GM23338 (cell line): ENCODE measurements around the gene VAV3. TPM values are rescaled to one million over a fixed set of nuclear protein-coding genes. Genes with fewer than 3 reads are reported as not detected.

Experiments used
- ATAC-seq: fragments of 200-7000 bp; cut with Tn5 transposase; 3 replicates; pipeline ENCODE4 v1.9.1; 2020
- DNase-seq: peaks from one replicate; pipeline ENCODE4 v3.0.0-alpha.2; 2015; ENCODE audit warnings: low spot score
- H2AFZ ChIP-seq: fragments of 200-600 bp; sonication (generic); 2 replicates; pipeline ENCODE4 v1.8.0; 2016; ENCODE audit warnings: antibody characterized with exemption, mild to moderate bottlenecking, moderate library complexity
- H3F3A ChIP-seq: fragments of 200-600 bp; sonication (generic); replicated peaks from 2 replicates; pipeline ENCODE4 v1.8.0; 2017; ENCODE audit warnings: antibody characterized with exemption, mixed run types, low read depth
- H3K27ac ChIP-seq: fragments of 200-600 bp; sonication (generic); 2 replicates; pipeline ENCODE4 v1.6.1; 2016; ENCODE audit warnings: low read depth
- H3K27me3 ChIP-seq: fragments of 200-600 bp; sonication (generic); 2 replicates; pipeline ENCODE4 v1.8.0; 2016; ENCODE audit warnings: mild to moderate bottlenecking, mixed run types, moderate library complexity; ENCODE audit not compliant: insufficient read depth
- H3K36me3 ChIP-seq: fragments of 200-600 bp; sonication (generic); 2 replicates; pipeline ENCODE4 v1.8.0; 2016; ENCODE audit warnings: mild to moderate bottlenecking; ENCODE audit not compliant: insufficient read depth
- H3K4me1 ChIP-seq: fragments of 200-600 bp; sonication (generic); 2 replicates; pipeline ENCODE4 v1.8.0; 2016; ENCODE audit warnings: mild to moderate bottlenecking, moderate library complexity; ENCODE audit not compliant: insufficient read depth
- H3K4me2 ChIP-seq: fragments of 200-600 bp; sonication (generic); 2 replicates; pipeline ENCODE4 v1.7.1; 2017; ENCODE audit warnings: mixed run types
- H3K4me3 ChIP-seq: fragments of 200-600 bp; sonication (generic); 2 replicates; pipeline ENCODE4 v1.6.1; 2016; ENCODE audit warnings: mixed run types
- H3K79me2 ChIP-seq: fragments of 200-600 bp; sonication (generic); replicated peaks from 2 replicates; pipeline ENCODE4 v1.8.0; 2017; ENCODE audit warnings: mild to moderate bottlenecking; ENCODE audit not compliant: insufficient read depth
- H3K9me2 ChIP-seq: fragments of 200-600 bp; sonication (generic); 2 replicates; pipeline ENCODE4 v1.8.0; 2017; ENCODE audit not compliant: insufficient read depth
- H4K20me1 ChIP-seq: fragments of 200-600 bp; sonication (generic); replicated peaks from 2 replicates; pipeline ENCODE4 v1.8.0; 2017; ENCODE audit warnings: mild to moderate bottlenecking; ENCODE audit not compliant: insufficient read depth
- H3K27ac Mint-ChIP-seq: 2 replicates; pipeline ENCODE4 v1.8.0; 2020; ENCODE audit warnings: inconsistent platforms, mild to moderate bottlenecking, moderate library complexity, mixed read lengths
- H3K27me3 Mint-ChIP-seq: 3 replicates; pipeline ENCODE4 v1.8.0; 2022; ENCODE audit warnings: low read depth, mild to moderate bottlenecking, moderate library complexity, mixed read lengths, inconsistent platforms; ENCODE audit not compliant: insufficient read depth, poor library complexity
- H3K36me3 Mint-ChIP-seq: 3 replicates; pipeline ENCODE4 v1.8.0; 2021; ENCODE audit warnings: low read depth, mild to moderate bottlenecking, inconsistent platforms, moderate library complexity, mixed read lengths
- H3K4me1 Mint-ChIP-seq: 3 replicates; pipeline ENCODE4 v1.8.0; 2020; ENCODE audit warnings: mild to moderate bottlenecking, inconsistent platforms, mixed read lengths
- H3K4me3 Mint-ChIP-seq: 3 replicates; pipeline ENCODE4 v1.8.0; 2021; ENCODE audit warnings: moderate library complexity, mild to moderate bottlenecking, inconsistent platforms, mixed read lengths
- H3K9me3 Mint-ChIP-seq: 3 replicates; pipeline ENCODE4 v1.8.0; 2020; ENCODE audit warnings: moderate library complexity, mild to moderate bottlenecking, inconsistent platforms, mixed read lengths
- CREB1 ChIP-seq: fragments of 250-450 bp; sonication (Bioruptor Pico); IDR thresholded peaks from 2 replicates; pipeline ENCODE4 v1.5.0; 2020; ENCODE audit warnings: low read depth, mild to moderate bottlenecking, moderate library complexity
- EZH2 ChIP-seq: fragments of 200-600 bp; sonication (generic); IDR thresholded peaks from one replicate; pipeline ENCODE4 v1.8.0; 2017; ENCODE audit warnings: antibody characterized with exemption, mild to moderate bottlenecking, low read depth; ENCODE audit not compliant: unreplicated experiment
- EZH2phosphoT487 ChIP-seq: fragments of 200-600 bp; sonication (generic); IDR thresholded peaks from one replicate; pipeline ENCODE4 v1.8.1; 2018; ENCODE audit warnings: antibody characterized with exemption; ENCODE audit not compliant: unreplicated experiment
- JUNB ChIP-seq: IDR thresholded peaks from one replicate; pipeline ENCODE4 v1.6.1; 2016; ENCODE audit warnings: antibody characterized with exemption; ENCODE audit not compliant: unreplicated experiment
- NANOG ChIP-seq: IDR thresholded peaks from 2 replicates; pipeline ENCODE4 v1.6.1; 2016; ENCODE audit warnings: antibody characterized with exemption, borderline replicate concordance
- POLR2AphosphoS5 ChIP-seq: IDR thresholded peaks from 2 replicates; pipeline ENCODE4 v1.6.1; 2016; ENCODE audit warnings: antibody characterized with exemption, low read depth
- STAT1 ChIP-seq: IDR thresholded peaks from one replicate; pipeline ENCODE4 v1.6.1; 2016; ENCODE audit warnings: antibody characterized with exemption; ENCODE audit not compliant: unreplicated experiment
- ZNF114 ChIP-seq: fragments of 250-450 bp; sonication (Bioruptor Pico); IDR thresholded peaks from 2 replicates; pipeline ENCODE4 v1.5.0; 2020; ENCODE audit warnings: mild to moderate bottlenecking, moderate library complexity
- ZNF331 ChIP-seq: fragments of 250-450 bp; sonication (Bioruptor Pico); IDR thresholded peaks from 2 replicates; pipeline ENCODE4 v1.5.0; 2020; ENCODE audit warnings: low read depth, mild to moderate bottlenecking, moderate library complexity
- polyA plus RNA-seq: library from polyadenylated mRNA; unstranded; fragments of >200 nt; fragmentation: Nextera tagmentation; extraction: Ambion mirVana; gene quantifications from 2 replicates; pipeline ENCODE4 v1.2.1, GENCODE V29; 2016
- total RNA-seq: library from RNA; depleted of rRNA; stranded (reverse); fragments of >200 nt; shearing (Covaris generic); gene quantifications from 2 replicates; pipeline ENCODE4 v1.2.3, GENCODE V29; 2014
- TF ChIP-seq, protein P1 (sequence below), 2 experiments: fragments of 200-600 bp in 1 of 2; sonication (generic) in 1 of 2; conservative IDR thresholded peaks; 2 replicates each; pipeline versions ENCODE4 v1.5.1 to v1.6.1; 2016 to 2017; ENCODE audit warnings: antibody characterized with exemption in 2 of 2, low read depth in 2 of 2, mild to moderate bottlenecking in 2 of 2, moderate library complexity in 1 of 2
- TF ChIP-seq, protein P2 (sequence below): IDR thresholded peaks from one replicate; pipeline ENCODE4 v1.6.1; 2018; ENCODE audit warnings: antibody characterized with exemption; ENCODE audit not compliant: unreplicated experiment
- TF ChIP-seq, protein P3 (sequence below): fragments of 250-450 bp; sonication (Bioruptor Pico); IDR thresholded peaks from 2 replicates; pipeline ENCODE4 v1.5.0; 2020; ENCODE audit warnings: mild to moderate bottlenecking, moderate library complexity
- TF ChIP-seq, protein P4 (sequence below): IDR thresholded peaks from 2 replicates; pipeline ENCODE4 v1.6.1; 2016; ENCODE audit warnings: antibody characterized with exemption

The VAV3 gene
- total and polyA plus RNA-seq, 2 experiments from 2014 or later, result 3.0 to 11.3 TPM

DNA sequence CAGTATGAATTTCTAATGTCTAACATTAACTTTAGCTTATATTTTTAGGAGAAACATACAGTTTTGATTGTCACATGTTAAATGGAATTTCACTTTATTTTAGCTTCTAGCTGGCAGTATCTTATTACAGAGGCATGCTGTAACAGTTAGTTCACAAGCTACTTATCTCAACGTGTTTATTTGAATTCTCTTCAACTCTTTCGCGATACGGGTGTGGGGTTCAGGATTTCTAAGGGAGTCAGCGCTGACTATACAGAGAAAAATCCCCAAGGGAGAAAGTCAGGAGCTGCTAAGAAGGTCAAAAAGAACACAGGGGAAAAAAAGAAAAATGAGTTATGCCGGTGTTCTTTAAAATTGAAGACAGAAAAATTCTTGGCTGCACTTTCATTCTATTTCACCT lies 296.2 kb downstream of the VAV3 start:
- Histone ChIP-seq H3K4me3 (no peak overlapping the region), H2AFZ (no peak overlapping the region), H3K4me2 (no peak overlapping the region), H3K27me3 (no peaks in the 10 kb centered on the region), H3K27ac (no peak overlapping the region), H3K4me1 (no peaks in the 10 kb centered on the region), H3K79me2 (no peaks in the 10 kb centered on the region), H3K9me2 (no peaks in the 10 kb centered on the region), H3K36me3 (no peaks in the 10 kb centered on the region), H4K20me1 (no peaks in the 10 kb centered on the region), H3F3A (no peaks in the 10 kb centered on the region)
- ATAC-seq (no peak), DNase-seq (no peak)
- H3K36me3 Mint-ChIP-seq, result no peaks in the 10 kb centered on the region
- no peaks in the 10 kb centered on the region; the same call in 2 of the 3 replicates for H3K4me1 Mint-ChIP-seq
- H3K27ac Mint-ChIP-seq, result no peak overlapping the region
- no peak overlapping the region for H3K4me3 Mint-ChIP-seq
- TF ChIP-seq POLR2AphosphoS5 (no peak), EZH2phosphoT487 (no peak), CREB1 (no peak), STAT1 (no peak), JUNB (no peak), NANOG (no peak), EZH2 (no peak), ZNF331 (no peak), ZNF114 (no peak)
- TF ChIP-seq, protein P1, sequence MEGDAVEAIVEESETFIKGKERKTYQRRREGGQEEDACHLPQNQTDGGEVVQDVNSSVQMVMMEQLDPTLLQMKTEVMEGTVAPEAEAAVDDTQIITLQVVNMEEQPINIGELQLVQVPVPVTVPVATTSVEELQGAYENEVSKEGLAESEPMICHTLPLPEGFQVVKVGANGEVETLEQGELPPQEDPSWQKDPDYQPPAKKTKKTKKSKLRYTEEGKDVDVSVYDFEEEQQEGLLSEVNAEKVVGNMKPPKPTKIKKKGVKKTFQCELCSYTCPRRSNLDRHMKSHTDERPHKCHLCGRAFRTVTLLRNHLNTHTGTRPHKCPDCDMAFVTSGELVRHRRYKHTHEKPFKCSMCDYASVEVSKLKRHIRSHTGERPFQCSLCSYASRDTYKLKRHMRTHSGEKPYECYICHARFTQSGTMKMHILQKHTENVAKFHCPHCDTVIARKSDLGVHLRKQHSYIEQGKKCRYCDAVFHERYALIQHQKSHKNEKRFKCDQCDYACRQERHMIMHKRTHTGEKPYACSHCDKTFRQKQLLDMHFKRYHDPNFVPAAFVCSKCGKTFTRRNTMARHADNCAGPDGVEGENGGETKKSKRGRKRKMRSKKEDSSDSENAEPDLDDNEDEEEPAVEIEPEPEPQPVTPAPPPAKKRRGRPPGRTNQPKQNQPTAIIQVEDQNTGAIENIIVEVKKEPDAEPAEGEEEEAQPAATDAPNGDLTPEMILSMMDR (conservative IDR thresholded peaks at IDR 0.05; ENCODE audit: low read depth in 2 of 2), result no peak
- TF ChIP-seq, protein P2, sequence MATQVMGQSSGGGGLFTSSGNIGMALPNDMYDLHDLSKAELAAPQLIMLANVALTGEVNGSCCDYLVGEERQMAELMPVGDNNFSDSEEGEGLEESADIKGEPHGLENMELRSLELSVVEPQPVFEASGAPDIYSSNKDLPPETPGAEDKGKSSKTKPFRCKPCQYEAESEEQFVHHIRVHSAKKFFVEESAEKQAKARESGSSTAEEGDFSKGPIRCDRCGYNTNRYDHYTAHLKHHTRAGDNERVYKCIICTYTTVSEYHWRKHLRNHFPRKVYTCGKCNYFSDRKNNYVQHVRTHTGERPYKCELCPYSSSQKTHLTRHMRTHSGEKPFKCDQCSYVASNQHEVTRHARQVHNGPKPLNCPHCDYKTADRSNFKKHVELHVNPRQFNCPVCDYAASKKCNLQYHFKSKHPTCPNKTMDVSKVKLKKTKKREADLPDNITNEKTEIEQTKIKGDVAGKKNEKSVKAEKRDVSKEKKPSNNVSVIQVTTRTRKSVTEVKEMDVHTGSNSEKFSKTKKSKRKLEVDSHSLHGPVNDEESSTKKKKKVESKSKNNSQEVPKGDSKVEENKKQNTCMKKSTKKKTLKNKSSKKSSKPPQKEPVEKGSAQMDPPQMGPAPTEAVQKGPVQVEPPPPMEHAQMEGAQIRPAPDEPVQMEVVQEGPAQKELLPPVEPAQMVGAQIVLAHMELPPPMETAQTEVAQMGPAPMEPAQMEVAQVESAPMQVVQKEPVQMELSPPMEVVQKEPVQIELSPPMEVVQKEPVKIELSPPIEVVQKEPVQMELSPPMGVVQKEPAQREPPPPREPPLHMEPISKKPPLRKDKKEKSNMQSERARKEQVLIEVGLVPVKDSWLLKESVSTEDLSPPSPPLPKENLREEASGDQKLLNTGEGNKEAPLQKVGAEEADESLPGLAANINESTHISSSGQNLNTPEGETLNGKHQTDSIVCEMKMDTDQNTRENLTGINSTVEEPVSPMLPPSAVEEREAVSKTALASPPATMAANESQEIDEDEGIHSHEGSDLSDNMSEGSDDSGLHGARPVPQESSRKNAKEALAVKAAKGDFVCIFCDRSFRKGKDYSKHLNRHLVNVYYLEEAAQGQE, result no peak
- TF ChIP-seq, protein P3, sequence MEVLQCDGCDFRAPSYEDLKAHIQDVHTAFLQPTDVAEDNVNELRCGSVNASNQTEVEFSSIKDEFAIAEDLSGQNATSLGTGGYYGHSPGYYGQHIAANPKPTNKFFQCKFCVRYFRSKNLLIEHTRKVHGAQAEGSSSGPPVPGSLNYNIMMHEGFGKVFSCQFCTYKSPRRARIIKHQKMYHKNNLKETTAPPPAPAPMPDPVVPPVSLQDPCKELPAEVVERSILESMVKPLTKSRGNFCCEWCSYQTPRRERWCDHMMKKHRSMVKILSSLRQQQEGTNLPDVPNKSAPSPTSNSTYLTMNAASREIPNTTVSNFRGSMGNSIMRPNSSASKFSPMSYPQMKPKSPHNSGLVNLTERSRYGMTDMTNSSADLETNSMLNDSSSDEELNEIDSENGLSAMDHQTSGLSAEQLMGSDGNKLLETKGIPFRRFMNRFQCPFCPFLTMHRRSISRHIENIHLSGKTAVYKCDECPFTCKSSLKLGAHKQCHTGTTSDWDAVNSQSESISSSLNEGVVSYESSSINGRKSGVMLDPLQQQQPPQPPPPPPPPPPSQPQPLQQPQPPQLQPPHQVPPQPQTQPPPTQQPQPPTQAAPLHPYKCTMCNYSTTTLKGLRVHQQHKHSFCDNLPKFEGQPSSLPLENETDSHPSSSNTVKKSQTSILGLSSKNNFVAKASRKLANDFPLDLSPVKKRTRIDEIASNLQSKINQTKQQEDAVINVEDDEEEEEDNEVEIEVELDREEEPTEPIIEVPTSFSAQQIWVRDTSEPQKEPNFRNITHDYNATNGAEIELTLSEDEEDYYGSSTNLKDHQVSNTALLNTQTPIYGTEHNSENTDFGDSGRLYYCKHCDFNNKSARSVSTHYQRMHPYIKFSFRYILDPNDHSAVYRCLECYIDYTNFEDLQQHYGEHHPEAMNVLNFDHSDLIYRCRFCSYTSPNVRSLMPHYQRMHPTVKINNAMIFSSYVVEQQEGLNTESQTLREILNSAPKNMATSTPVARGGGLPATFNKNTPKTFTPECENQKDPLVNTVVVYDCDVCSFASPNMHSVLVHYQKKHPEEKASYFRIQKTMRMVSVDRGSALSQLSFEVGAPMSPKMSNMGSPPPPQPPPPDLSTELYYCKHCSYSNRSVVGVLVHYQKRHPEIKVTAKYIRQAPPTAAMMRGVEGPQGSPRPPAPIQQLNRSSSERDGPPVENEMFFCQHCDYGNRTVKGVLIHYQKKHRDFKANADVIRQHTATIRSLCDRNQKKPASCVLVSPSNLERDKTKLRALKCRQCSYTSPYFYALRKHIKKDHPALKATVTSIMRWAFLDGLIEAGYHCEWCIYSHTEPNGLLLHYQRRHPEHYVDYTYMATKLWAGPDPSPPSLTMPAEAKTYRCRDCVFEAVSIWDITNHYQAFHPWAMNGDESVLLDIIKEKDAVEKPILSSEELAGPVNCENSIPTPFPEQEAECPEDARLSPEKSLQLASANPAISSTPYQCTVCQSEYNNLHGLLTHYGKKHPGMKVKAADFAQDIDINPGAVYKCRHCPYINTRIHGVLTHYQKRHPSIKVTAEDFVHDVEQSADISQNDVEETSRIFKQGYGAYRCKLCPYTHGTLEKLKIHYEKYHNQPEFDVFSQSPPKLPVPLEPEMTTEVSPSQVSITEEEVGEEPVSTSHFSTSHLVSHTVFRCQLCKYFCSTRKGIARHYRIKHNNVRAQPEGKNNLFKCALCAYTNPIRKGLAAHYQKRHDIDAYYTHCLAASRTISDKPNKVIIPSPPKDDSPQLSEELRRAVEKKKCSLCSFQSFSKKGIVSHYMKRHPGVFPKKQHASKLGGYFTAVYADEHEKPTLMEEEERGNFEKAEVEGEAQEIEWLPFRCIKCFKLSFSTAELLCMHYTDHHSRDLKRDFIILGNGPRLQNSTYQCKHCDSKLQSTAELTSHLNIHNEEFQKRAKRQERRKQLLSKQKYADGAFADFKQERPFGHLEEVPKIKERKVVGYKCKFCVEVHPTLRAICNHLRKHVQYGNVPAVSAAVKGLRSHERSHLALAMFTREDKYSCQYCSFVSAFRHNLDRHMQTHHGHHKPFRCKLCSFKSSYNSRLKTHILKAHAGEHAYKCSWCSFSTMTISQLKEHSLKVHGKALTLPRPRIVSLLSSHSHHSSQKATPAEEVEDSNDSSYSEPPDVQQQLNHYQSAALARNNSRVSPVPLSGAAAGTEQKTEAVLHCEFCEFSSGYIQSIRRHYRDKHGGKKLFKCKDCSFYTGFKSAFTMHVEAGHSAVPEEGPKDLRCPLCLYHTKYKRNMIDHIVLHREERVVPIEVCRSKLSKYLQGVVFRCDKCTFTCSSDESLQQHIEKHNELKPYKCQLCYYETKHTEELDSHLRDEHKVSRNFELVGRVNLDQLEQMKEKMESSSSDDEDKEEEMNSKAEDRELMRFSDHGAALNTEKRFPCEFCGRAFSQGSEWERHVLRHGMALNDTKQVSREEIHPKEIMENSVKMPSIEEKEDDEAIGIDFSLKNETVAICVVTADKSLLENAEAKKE (CRISPR knock-in tag), result no peak
- TF ChIP-seq, protein P4, sequence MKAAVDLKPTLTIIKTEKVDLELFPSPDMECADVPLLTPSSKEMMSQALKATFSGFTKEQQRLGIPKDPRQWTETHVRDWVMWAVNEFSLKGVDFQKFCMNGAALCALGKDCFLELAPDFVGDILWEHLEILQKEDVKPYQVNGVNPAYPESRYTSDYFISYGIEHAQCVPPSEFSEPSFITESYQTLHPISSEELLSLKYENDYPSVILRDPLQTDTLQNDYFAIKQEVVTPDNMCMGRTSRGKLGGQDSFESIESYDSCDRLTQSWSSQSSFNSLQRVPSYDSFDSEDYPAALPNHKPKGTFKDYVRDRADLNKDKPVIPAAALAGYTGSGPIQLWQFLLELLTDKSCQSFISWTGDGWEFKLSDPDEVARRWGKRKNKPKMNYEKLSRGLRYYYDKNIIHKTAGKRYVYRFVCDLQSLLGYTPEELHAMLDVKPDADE, result no peak
- H3K27me3 Mint-ChIP-seq, result peaks cover 2% of the 10 kb centered on the region
- no peaks in the 10 kb centered on the region for H3K9me3 Mint-ChIP-seq
